Neutrophil (primary cell): ENCODE results near the gene CUL3.
"Not testable (repeated sequence)": the region's sequence is repeated elsewhere in the genome, so short reads cannot be mapped to it uniquely, and the experiment has no call there.

Source experiments
- H3K27ac ChIP-seq: fragments of 200-600 bp; sonication (generic); 2 replicates; pipeline ENCODE4 v1.5.1; 2016; ENCODE audit warnings: mild to moderate bottlenecking, moderate library complexity
- H3K27me3 ChIP-seq: fragments of 200-600 bp; sonication (generic); 2 replicates; pipeline ENCODE4 v1.6.0; 2016; ENCODE audit warnings: mild to moderate bottlenecking
- H3K36me3 ChIP-seq: fragments of 200-600 bp; sonication (generic); 2 replicates; pipeline ENCODE4 v1.5.1; 2017
- H3K4me1 ChIP-seq, 2 experiments: fragments of 200-600 bp in 1 of 2; sonication (generic) in 1 of 2; 1 replicate in 1 of 2; 2 replicates in 1 of 2; pipeline versions ENCODE4 v1.5.1 to v1.6.1; 2013 to 2016; ENCODE audit warnings: low read depth in 1 of 2, low read length in 1 of 2, mild to moderate bottlenecking in 1 of 2, moderate library complexity in 1 of 2; ENCODE audit not compliant: control insufficient read depth in 1 of 2, insufficient read depth in 1 of 2
- H3K4me3 ChIP-seq, 2 experiments: fragments of 200-600 bp in 1 of 2; sonication (generic) in 1 of 2; 1 replicate in 1 of 2; 2 replicates in 1 of 2; pipeline ENCODE4 v1.5.1; 2013 to 2016; ENCODE audit warnings: low read depth in 1 of 2, low read length in 1 of 2, mild to moderate bottlenecking in 1 of 2, moderate library complexity in 1 of 2
- H3K9me3 ChIP-seq: fragments of 200-600 bp; sonication (generic); 2 replicates; pipeline ENCODE4 v1.5.1; 2016
- TF ChIP-seq, protein P1 (sequence below): fragments of 200-600 bp; sonication (generic); IDR thresholded peaks from 2 replicates; pipeline ENCODE4 v1.5.1; 2016; ENCODE audit warnings: antibody characterized with exemption

CUL3 gene

DNA sequence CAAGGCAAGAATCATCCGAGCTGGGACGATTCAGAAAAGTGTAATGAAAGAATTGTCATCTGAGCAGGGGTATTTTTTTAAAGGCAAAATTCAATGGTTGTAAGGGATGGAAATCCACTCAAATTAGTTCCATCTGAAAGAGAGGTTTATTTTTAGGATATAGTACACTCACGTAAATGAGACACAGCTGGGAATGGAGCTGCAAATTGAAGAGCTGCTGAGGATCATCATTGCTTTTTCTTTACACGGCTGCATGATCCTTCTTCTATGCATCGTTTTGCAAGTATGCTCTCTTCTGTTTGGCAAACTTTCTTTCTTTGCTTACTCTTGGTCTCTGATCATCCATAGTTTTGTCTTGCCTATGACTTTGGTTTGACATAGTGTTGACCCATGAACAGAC lies 27.4 kb upstream of the CUL3 start:
- Histone ChIP-seq H3K4me1 (no peaks in the 10 kb centered on the region), H3K27me3 (no peaks in the 10 kb centered on the region), H3K36me3 (no peaks in the 10 kb centered on the region), H3K27ac (no peak overlapping the region), H3K4me3 (no peak overlapping the region), H3K9me3 (no peaks in the 10 kb centered on the region)
- TF ChIP-seq, protein P1, sequence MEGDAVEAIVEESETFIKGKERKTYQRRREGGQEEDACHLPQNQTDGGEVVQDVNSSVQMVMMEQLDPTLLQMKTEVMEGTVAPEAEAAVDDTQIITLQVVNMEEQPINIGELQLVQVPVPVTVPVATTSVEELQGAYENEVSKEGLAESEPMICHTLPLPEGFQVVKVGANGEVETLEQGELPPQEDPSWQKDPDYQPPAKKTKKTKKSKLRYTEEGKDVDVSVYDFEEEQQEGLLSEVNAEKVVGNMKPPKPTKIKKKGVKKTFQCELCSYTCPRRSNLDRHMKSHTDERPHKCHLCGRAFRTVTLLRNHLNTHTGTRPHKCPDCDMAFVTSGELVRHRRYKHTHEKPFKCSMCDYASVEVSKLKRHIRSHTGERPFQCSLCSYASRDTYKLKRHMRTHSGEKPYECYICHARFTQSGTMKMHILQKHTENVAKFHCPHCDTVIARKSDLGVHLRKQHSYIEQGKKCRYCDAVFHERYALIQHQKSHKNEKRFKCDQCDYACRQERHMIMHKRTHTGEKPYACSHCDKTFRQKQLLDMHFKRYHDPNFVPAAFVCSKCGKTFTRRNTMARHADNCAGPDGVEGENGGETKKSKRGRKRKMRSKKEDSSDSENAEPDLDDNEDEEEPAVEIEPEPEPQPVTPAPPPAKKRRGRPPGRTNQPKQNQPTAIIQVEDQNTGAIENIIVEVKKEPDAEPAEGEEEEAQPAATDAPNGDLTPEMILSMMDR: no peak

DNA sequence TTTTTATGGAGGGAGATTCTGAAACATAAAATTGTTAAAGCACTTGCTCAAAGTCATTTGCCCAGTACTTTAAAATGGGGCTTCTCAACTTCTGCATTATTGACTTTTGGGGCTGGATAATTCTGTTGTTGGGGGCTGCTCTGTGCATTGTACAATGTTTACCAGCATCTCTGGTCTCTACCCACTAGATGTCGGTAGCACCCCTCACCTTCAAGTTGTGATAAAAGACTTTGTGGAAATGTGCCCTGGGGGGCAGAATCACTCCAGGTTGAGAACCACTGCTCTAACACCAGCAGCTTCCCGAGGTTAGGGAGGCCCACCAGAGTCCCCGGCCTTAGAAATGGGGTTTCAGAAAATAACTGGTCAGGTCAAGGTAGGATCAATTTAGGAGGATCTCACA lies 26.8 kb upstream of the CUL3 start:
- TF ChIP-seq, protein P1: no peak
- no peaks in the 10 kb centered on the region for H3K9me3 ChIP-seq

DNA sequence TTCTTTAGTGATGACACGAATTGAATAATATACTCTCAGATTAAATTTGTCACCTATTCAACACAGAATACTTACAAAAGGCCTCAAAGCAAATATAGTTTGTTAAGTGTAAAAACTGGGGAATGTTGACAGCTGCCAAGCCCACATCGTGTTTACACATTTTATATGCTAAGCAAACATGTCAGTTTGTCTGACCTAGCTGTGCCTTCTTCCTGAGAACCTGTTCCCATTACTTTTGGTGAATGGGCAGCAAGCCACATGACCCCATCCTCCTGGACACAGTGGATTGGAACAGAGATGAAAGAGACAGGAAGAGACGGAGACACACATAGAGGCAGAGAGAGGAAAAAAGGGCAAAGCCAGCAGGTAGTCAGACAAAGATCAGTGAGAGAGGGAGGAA lies 22.9 kb upstream of the CUL3 start:
- TF ChIP-seq, protein P1: no peak
- no peak overlapping the region for H3K4me3 ChIP-seq
- no peaks in the 10 kb centered on the region for H3K36me3 ChIP-seq
- H3K27me3 ChIP-seq: no peaks in the 10 kb centered on the region
- no peak overlapping the region for H3K27ac ChIP-seq
- H3K9me3 ChIP-seq: no peaks in the 10 kb centered on the region
- H3K4me1 ChIP-seq: no peaks in the 10 kb centered on the region

More for the DNA sequence above, 26.8 kb upstream of the CUL3 start:
- H3K4me1 ChIP-seq: no peaks in the 10 kb centered on the region
- H3K4me3 ChIP-seq: no peak overlapping the region
- no peaks in the 10 kb centered on the region for H3K27me3 ChIP-seq
- H3K36me3 ChIP-seq: no peaks in the 10 kb centered on the region
- H3K27ac ChIP-seq: no peak overlapping the region

DNA sequence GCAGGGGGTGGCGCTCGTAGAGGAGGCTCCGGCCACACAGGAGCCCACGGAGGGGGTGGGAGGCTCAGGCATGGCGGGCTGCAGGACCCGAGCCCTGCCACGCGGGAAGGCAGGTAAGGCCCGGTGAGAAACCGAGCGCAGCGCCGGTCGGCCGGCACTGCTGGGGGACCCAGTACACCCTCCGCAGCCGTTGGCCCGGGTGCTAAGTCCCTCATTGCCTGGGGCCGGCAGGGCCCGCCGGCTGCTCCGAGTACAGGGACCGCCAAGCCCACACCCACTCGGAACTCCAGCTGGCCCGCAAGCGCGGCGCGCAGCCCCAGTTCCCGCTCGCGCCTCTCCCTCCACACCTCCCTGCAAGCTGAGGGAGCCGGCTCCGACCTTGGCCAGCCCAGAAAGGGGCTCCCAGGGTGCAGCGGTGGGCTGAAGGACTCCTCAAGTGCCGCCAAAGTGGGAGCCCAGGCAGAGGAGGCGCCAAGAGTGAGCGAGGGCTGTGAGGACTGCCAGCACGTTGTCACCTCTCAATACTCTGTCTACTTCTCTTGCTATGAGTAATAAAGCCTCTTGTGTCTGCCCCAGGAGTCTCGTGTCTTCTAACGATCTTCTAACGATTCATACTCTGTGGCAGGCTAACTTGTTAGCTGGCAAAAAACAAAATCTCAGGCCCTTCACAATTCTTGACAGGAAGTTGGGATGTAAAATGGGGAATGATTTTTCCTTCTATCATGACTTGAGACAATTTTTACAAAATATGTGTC lies 18.8 kb upstream of the CUL3 start:
- not testable (repeated sequence) for H3K27ac ChIP-seq, H3K9me3 ChIP-seq, H3K36me3 ChIP-seq, H3K4me3 ChIP-seq, H3K4me1 ChIP-seq
- H3K27me3 ChIP-seq: peaks cover 13% of the 10 kb centered on the region

DNA sequence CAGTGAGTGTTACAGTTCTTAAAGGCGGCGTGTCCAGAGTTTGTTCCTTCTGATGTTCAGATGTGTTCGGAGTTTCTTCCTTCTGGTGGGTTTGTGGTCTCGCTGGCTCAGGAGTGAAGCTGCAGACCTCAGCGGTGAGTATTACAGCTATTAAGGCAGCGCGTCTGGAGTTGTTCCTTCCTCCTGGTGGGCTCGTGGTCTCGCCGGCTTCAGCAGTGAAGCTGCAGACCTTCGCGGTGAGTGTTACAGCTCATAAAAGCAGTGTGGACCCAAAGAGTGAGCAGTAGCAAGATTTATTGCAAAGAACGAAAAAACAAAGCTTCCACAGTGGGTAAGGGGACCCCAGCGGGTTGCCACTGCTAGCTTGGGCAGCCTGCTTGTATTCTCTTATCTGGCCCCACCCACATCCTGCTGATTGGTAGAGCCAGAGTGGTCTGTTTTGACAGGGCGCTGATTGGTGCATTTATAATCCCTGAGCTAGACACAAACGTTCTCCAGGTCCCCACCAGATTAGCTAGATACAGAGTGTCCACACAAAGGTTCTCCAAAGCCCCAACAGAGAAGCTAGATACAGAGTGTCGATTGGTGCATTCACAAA lies 17.7 kb upstream of the CUL3 start:
- not testable (repeated sequence) for H3K4me1 ChIP-seq

DNA sequence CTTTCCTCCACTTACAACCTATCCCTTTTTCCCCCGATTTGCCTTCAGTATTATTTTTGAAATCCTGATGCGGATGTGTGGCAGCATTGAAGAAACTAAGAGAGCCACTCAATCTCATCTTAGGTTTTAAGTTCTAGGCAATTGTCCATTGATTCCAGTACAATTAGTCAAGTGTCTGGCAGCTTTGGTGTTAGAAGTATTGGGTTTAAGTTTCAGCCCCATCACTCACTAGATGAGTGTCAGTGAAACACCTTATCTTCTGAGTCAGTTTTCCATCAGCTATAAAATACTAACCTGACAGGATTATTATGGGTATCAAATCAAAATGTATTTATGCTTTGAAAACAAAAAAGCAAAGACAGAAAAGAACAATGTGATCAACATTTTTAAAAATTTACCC lies 16.8 kb upstream of the CUL3 start:
- Histone ChIP-seq H3K27ac (no peak overlapping the region), H3K4me3 (no peak overlapping the region), H3K36me3 (no peaks in the 10 kb centered on the region), H3K27me3 (peaks cover 13% of the 10 kb centered on the region), H3K4me1 (peaks cover 0 to 4% of the 10 kb centered on the region in 2 experiments), H3K9me3 (no peaks in the 10 kb centered on the region)
- TF ChIP-seq, protein P1: no peak

More for the DNA sequence above, 17.7 kb upstream of the CUL3 start:
- peaks cover 13% of the 10 kb centered on the region for H3K27me3 ChIP-seq
- H3K9me3 ChIP-seq, H3K27ac ChIP-seq, H3K36me3 ChIP-seq, H3K4me3 ChIP-seq: not testable (repeated sequence)
